GM12891 (cell line): Measurements from ENCODE around the gene MAST2.

ENCODE experiments used
- POLR2A ChIP-seq: IDR thresholded peaks from 2 replicates; pipeline ENCODE4 v1.6.1; 2011; ENCODE audit warnings: low read depth, low read length, control low read depth
- SPI1 ChIP-seq: IDR thresholded peaks from 2 replicates; pipeline ENCODE4 v1.6.1; 2011; ENCODE audit warnings: low read depth, low read length, control low read depth

GRCh38 chr1:45767035-45767434, 36.4 kb upstream of the MAST2 start:
- TF ChIP-seq SPI1 (no peak), POLR2A (no peak)
